ENCODE measurements around the gene SQOR. TPM values are rescaled to one million over a fixed set of nuclear protein-coding genes. Genes with fewer than 3 reads are reported as not detected.

The SQOR gene
- total and polyA plus RNA-seq, 2 donors (not counting 1 experiment from before 2014, with no cell fraction given) = 25.6 to 29.1 TPM

DNA sequence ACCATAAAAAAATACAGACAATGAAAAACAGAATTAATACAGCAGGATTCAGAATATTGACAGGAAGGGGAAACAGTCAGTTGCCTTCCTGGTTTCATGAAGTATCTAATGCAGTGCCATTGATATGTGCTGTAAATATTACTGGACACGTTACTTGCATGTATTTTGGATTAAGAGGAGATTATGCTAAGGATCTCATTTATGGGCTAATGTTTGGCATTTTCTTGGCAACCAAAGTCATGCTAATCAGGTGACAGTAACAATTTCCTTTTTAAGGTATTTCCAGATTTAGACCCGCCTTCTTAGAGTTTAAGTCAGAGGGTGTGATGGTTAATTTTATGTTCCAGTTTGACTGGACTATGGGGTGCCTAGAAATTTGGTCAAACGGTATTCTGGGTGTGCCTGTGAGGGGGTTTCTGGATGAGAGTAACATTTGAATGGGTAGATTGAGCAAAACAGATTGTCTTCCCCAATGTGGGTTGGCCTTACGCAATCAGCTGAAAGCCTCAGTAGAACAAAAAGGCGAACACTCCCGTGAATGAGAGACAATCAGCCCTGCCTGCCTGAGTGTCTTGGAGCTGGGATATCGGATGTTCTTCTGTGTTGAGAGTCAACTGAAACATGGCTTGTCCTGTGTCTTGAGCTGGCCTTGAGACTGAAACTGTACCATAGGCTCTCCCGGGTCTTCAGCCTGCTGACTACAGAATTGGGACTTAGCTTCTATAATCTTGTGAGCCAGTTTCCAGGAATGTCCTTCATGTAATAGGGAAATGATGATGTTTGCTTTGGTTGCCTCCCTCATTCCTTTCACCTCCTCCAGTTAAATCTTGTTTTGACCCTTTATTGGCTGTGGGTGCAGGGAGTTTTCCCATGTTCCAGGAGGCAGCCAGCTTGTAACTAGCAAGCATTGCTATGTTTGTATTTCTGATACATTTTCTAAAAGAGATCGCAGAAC, 10.5 kb downstream of the SQOR start:
- CTCF ChIA-PET = interaction anchor here (0.6 to 1.5 kb wide), 3 partner anchors 10 to 254 kb away, joined by 3 to 6 read pairs (median 4); partner anchors contain the start of gene SQOR
- no peak for TF ChIP-seq CTCF (IDR thresholded peaks at IDR 0.05)
- TF ChIP-seq EZH2 (IDR thresholded peaks at IDR 0.05; ENCODE audit: borderline replicate concordance, insufficient read depth, low read depth, low read length, poor library complexity, severe bottlenecking) = no peak
- peaks cover 0 to 3% (median 0%) of the 10 kb centered on the region in 3 donors for H3K9me3 ChIP-seq (ENCODE audit: control extremely low read depth in 1 of 3, control insufficient read depth in 2 of 3, insufficient read depth in 1 of 3, low read length in 2 of 3)
- no peak overlapping the region for H3K27ac ChIP-seq (ENCODE audit: low read length in 2 of 2)
- H4K20me1 ChIP-seq (ENCODE audit: control insufficient read depth, insufficient read depth, low read length, poor library complexity, severe bottlenecking) = peaks cover 87% of the 10 kb centered on the region
- H3K27ac Mint-ChIP-seq = peak overlapping the region; percentile 26
- no peak overlapping the region for H2AFZ ChIP-seq (ENCODE audit: insufficient read depth, low read depth, low read length, poor library complexity, severe bottlenecking)
- no peaks in the 10 kb centered on the region for H3K27me3 ChIP-seq (replicated peaks in 1 of 4; ENCODE audit: control extremely low read depth in 1 of 4, control insufficient read depth in 3 of 4, insufficient read depth in 4 of 4, low read length in 3 of 4)
- H3K4me1 ChIP-seq (ENCODE audit: control insufficient read depth in 2 of 2, insufficient read depth in 2 of 2, low read length in 2 of 2) = peaks cover 9 to 10% of the 10 kb centered on the region in 2 donors
- H3K79me2 ChIP-seq (ENCODE audit: control insufficient read depth, insufficient read depth, low read length) = peaks cover 99% of the 10 kb centered on the region
- ATAC-seq (ENCODE audit: low read depth) = no peak
- H3K9me3 Mint-ChIP-seq (ENCODE audit: insufficient read depth) = no peaks in the 10 kb centered on the region
- no peak overlapping the region for H3K4me3 Mint-ChIP-seq
- DNase-seq = no peak
- H3K4me1 Mint-ChIP-seq = peaks cover 40% of the 10 kb centered on the region
- H3K4me2 ChIP-seq (replicated peaks; ENCODE audit: low read depth, low read length, poor library complexity, severe bottlenecking) = no peak overlapping the region
- WGBS (ENCODE audit: insufficient coverage) = 87% methylated on average over 6 of the region's 9 CpGs
- POLR2A ChIA-PET = no interaction called here
- no peak overlapping the region for H3K4me3 ChIP-seq (ENCODE audit: control extremely low read depth in 1 of 5, extremely low read depth in 1 of 5, insufficient read depth in 1 of 5, low read depth in 2 of 5, low read length in 4 of 5)
- H3K27me3 Mint-ChIP-seq = no peaks in the 10 kb centered on the region
- H3K9ac ChIP-seq (ENCODE audit: low read length) = no peak overlapping the region
- H3K36me3 ChIP-seq (replicated peaks in 1 of 2; ENCODE audit: control extremely low read depth in 1 of 2, control insufficient read depth in 1 of 2, extremely low read depth in 1 of 2, insufficient read depth in 2 of 2, low read length in 1 of 2) = peaks cover 2 to 9% of the 10 kb centered on the region in 2 experiments
- intact Hi-C loops (cut with micrococcal nuclease) = no loop called here

- no peak overlapping the region for H3K4me3 ChIP-seq (ENCODE audit: control extremely low read depth in 1 of 5, extremely low read depth in 1 of 5, insufficient read depth in 1 of 5, low read depth in 2 of 5, low read length in 4 of 5)
- H3K27ac ChIP-seq (ENCODE audit: low read length in 2 of 2) = no peak overlapping the region
- ChIA-PET CTCF (interaction anchor here (0.6 kb wide), 1 partner anchor 69 kb away, joined by 6 read pairs; no protein-coding TSS in a partner anchor), POLR2A (no interaction called here)
- no peak for TF ChIP-seq CTCF (IDR thresholded peaks at IDR 0.05)
- no peak for TF ChIP-seq EZH2 (IDR thresholded peaks at IDR 0.05; ENCODE audit: borderline replicate concordance, insufficient read depth, low read depth, low read length, poor library complexity, severe bottlenecking)
- intact Hi-C loops (cut with micrococcal nuclease) = no loop called here
- H3K27me3 ChIP-seq (replicated peaks in 1 of 4; ENCODE audit: control extremely low read depth in 1 of 4, control insufficient read depth in 3 of 4, insufficient read depth in 4 of 4, low read length in 3 of 4) = no peaks in the 10 kb centered on the region
- no peak overlapping the region for H2AFZ ChIP-seq (ENCODE audit: insufficient read depth, low read depth, low read length, poor library complexity, severe bottlenecking)
- Mint-ChIP-seq H3K9me3 (ENCODE audit: insufficient read depth) (no peaks in the 10 kb centered on the region), H3K4me1 (peaks cover 40% of the 10 kb centered on the region), H3K4me3 (no peak overlapping the region), H3K27ac (no peak overlapping the region), H3K27me3 (no peaks in the 10 kb centered on the region)
- DNase-seq (no peak), ATAC-seq (ENCODE audit: low read depth) (no peak)
- H3K9ac ChIP-seq (ENCODE audit: low read length) = no peak overlapping the region
- H3K9me3 ChIP-seq (ENCODE audit: control extremely low read depth in 1 of 3, control insufficient read depth in 2 of 3, insufficient read depth in 1 of 3, low read length in 2 of 3) = peaks cover 0 to 6% (median 0%) of the 10 kb centered on the region in 3 donors
- WGBS (ENCODE audit: insufficient coverage) = 100% methylated on average over 2 of the region's 3 CpGs
- peaks cover 96% of the 10 kb centered on the region for H4K20me1 ChIP-seq (ENCODE audit: control insufficient read depth, insufficient read depth, low read length, poor library complexity, severe bottlenecking)
- H3K4me1 ChIP-seq (ENCODE audit: control insufficient read depth in 2 of 2, insufficient read depth in 2 of 2, low read length in 2 of 2) = peaks cover 9 to 10% of the 10 kb centered on the region in 2 donors
- H3K79me2 ChIP-seq (ENCODE audit: control insufficient read depth, insufficient read depth, low read length) = peaks cover 99% of the 10 kb centered on the region
- H3K36me3 ChIP-seq (replicated peaks in 1 of 2; ENCODE audit: control extremely low read depth in 1 of 2, control insufficient read depth in 1 of 2, extremely low read depth in 1 of 2, insufficient read depth in 2 of 2, low read length in 1 of 2) = peaks cover 2 to 9% of the 10 kb centered on the region in 2 experiments
- H3K4me2 ChIP-seq (replicated peaks; ENCODE audit: low read depth, low read length, poor library complexity, severe bottlenecking) = no peak overlapping the region
Measured at GRCh38 chr15:45646220-45646619, 11.4 kb downstream of the SQOR start.
